A673 (cell line): Measurements from ENCODE around the gene RIPOR2. TPM values are rescaled to one million over a fixed set of nuclear protein-coding genes. Genes with fewer than 3 reads are reported as not detected.
A peak's percentile ranks its signal among the peaks of the same experiment; 100 is the strongest.

ENCODE experiments used
- BruUV-seq: library from RNA; stranded (reverse); fragments of 400-500 nt; replicated peaks from 2 replicates; lab custom pipeline; 2021; lab: Mats Ljungman, UMichigan
- CTCF ChIA-PET: fragments of 300-600 bp; sonication (Branson Sonifier 250); formaldehyde crosslinking; loops from one replicate; lab custom pipeline; 2022; ENCODE audit warnings: antibody characterized with exemption; lab: Charles Lee
- POLR2A ChIA-PET: fragments of 300-600 bp; sonication (Branson Sonifier 250); formaldehyde crosslinking; loops from one replicate; lab custom pipeline; 2022; ENCODE audit warnings: antibody characterized with exemption; ENCODE audit not compliant: low non-redundant PET; lab: Charles Lee
- DNase-seq: peaks from one replicate; pipeline ENCODE4 v3.0.0-alpha.2; 2015; ENCODE audit warnings: low spot score
- H3K27ac ChIP-seq: fragments of 200-600 bp; sonication (generic); 2 replicates; pipeline ENCODE4 v1.5.1; 2016; ENCODE audit warnings: mixed run types, low read depth, mild to moderate bottlenecking, mixed read lengths, antibody characterized with exemption, low read length; ENCODE audit not compliant: poor library complexity, severe bottlenecking
- H3K27me3 ChIP-seq: fragments of 200-600 bp; sonication (generic); replicated peaks from 2 replicates; pipeline ENCODE4 v1.6.1; 2017; ENCODE audit warnings: mixed run types, low read depth, mild to moderate bottlenecking, mixed read lengths, antibody characterized with exemption, low read length; ENCODE audit not compliant: insufficient read depth, poor library complexity
- H3K36me3 ChIP-seq: fragments of 200-600 bp; sonication (generic); 2 replicates; pipeline ENCODE4 v1.6.1; 2016; ENCODE audit warnings: mixed run types, mild to moderate bottlenecking, mixed read lengths, antibody characterized with exemption, low read length; ENCODE audit not compliant: insufficient read depth, poor library complexity, severe bottlenecking
- H3K4me1 ChIP-seq: fragments of 200-600 bp; sonication (generic); 2 replicates; pipeline ENCODE4 v1.6.1; 2017; ENCODE audit warnings: mixed run types, mild to moderate bottlenecking, mixed read lengths, antibody characterized with exemption, low read length; ENCODE audit not compliant: insufficient read depth, poor library complexity, severe bottlenecking
- H3K4me3 ChIP-seq: fragments of 200-600 bp; sonication (generic); 2 replicates; pipeline ENCODE4 v1.5.1; 2016; ENCODE audit warnings: low read depth, mixed run types, mild to moderate bottlenecking, mixed read lengths, low read length; ENCODE audit not compliant: poor library complexity, severe bottlenecking
- H3K9me3 ChIP-seq: fragments of 200-600 bp; sonication (generic); 2 replicates; pipeline ENCODE4 v1.6.1; 2016; ENCODE audit warnings: mixed run types, low read depth, mild to moderate bottlenecking, mixed read lengths, antibody characterized with exemption, low read length; ENCODE audit not compliant: poor library complexity, severe bottlenecking
- EZH2 ChIP-seq: fragments of 200-600 bp; sonication (generic); IDR thresholded peaks from 2 replicates; pipeline ENCODE4 v1.6.1; 2017; ENCODE audit warnings: borderline replicate concordance, low read depth, mild to moderate bottlenecking, mixed read lengths, antibody characterized with exemption, low read length; ENCODE audit not compliant: poor library complexity, severe bottlenecking
- intact Hi-C: fragments of 100-400 bp; cut with micrococcal nuclease; formaldehyde crosslinking; loops from one replicate; pipeline ENCODE4 v1.10.0; 2022; ENCODE audit not compliant: unreplicated experiment
- total RNA-seq: library from RNA; stranded (reverse); gene quantifications from 2 replicates; pipeline ENCODE4 v1.2.3, GENCODE V29; 2021
- TF ChIP-seq, protein P1 (sequence below): fragments of 300-800, 200-600 bp; sonication (generic); conservative IDR thresholded peaks from 2 replicates; pipeline ENCODE4 v1.5.1; 2017; ENCODE audit warnings: low read depth, mild to moderate bottlenecking, antibody characterized with exemption, low read length, moderate library complexity, mixed read lengths

The RIPOR2 gene
- total RNA-seq, 1 experiment from 2014 or later = 0.17 TPM

DNA sequence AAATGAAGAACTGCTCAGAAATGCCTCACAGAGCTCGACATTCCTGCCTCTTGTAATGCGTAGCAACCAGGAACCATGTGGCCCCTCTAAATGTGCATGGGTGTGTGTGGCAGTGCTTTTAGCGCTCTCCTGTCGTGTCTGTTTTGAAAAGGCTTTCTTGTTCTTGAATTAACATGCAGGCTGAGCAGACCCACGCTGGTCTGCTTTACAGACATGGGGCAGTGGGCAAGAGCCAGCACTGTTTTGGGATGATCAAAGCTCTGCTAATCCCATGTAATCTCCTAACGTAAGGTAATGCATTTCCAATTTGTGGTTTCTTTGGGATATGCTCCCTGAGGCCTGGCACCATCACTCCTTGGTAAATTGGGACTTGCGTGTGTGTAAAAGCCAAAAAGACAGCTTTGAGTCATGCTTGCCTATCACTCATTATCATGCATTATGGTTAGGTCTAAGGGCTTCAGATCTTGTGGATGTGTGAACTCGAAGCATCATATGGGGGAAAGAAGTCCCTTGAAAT is 11.8 kb downstream of the RIPOR2 start:
- H3K4me1 ChIP-seq = peaks cover 1% of the 10 kb centered on the region
- no TSS peak for BruUV-seq
- H3K9me3 ChIP-seq = no peaks in the 10 kb centered on the region
- H3K4me3 ChIP-seq = no peak overlapping the region
- intact Hi-C loops = no loop called here
- POLR2A ChIA-PET = no interaction called here
- H3K27me3 ChIP-seq = no peaks in the 10 kb centered on the region
- H3K27ac ChIP-seq = no peak overlapping the region
- TF ChIP-seq, protein P1, sequence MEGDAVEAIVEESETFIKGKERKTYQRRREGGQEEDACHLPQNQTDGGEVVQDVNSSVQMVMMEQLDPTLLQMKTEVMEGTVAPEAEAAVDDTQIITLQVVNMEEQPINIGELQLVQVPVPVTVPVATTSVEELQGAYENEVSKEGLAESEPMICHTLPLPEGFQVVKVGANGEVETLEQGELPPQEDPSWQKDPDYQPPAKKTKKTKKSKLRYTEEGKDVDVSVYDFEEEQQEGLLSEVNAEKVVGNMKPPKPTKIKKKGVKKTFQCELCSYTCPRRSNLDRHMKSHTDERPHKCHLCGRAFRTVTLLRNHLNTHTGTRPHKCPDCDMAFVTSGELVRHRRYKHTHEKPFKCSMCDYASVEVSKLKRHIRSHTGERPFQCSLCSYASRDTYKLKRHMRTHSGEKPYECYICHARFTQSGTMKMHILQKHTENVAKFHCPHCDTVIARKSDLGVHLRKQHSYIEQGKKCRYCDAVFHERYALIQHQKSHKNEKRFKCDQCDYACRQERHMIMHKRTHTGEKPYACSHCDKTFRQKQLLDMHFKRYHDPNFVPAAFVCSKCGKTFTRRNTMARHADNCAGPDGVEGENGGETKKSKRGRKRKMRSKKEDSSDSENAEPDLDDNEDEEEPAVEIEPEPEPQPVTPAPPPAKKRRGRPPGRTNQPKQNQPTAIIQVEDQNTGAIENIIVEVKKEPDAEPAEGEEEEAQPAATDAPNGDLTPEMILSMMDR = no peak
- no peak for TF ChIP-seq EZH2
- H3K36me3 ChIP-seq = no peaks in the 10 kb centered on the region
- no peak for DNase-seq
- CTCF ChIA-PET = interaction anchor here (0.5 kb wide), 1 partner anchor 13 kb away, joined by 4 read pairs; no protein-coding TSS in a partner anchor

DNA sequence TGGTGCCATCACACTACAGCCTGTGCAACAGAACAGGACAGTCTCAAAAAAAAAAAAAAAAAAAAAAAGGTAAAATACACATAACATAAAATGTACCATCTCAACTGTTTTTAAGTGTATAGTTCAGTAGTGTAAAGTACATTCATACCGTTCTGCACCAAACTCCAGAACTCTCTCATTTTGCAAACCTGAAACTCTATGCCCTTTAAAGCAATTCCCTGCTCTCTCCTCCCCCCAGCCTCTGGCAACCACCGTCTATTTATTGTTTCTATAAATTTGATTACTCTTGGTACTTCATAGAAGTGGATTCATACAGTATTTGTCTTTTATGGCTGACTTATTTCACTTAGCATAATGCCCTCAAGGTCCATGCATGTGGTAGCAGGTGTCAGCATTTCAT is 12.9 kb downstream of the RIPOR2 start:
- no peaks in the 10 kb centered on the region for H3K27me3 ChIP-seq
- H3K27ac ChIP-seq = no peak overlapping the region
- no peaks in the 10 kb centered on the region for H3K9me3 ChIP-seq
- no peak overlapping the region for H3K4me3 ChIP-seq
- H3K36me3 ChIP-seq = no peaks in the 10 kb centered on the region
- intact Hi-C loops = no loop called here
- no peak for DNase-seq
- BruUV-seq = no TSS peak
- ChIA-PET CTCF (no interaction called here), POLR2A (no interaction called here)
- peaks cover 7% of the 10 kb centered on the region for H3K4me1 ChIP-seq
- TF ChIP-seq EZH2 = no peak
- TF ChIP-seq, protein P1 = no peak

DNA sequence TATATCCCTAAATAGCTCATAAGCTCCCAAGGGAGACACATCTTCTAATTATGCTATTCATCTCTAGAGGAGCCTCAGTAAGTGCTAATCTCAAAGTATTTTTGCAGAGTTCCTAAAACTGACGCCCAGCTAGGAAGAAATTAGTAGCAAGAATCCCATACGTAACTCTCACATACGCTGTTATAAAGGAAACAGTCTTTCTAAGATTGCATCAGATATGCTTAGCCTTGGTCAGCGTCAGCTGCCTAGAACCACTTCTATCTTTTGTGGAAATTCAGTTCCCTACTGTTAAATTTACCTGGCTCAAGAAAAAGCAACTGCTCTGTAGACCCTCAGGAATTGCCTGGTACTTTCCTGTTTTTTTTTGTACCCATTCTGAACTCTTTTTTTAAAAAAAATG is 13.6 kb downstream of the RIPOR2 start:
- POLR2A ChIA-PET = no interaction called here
- H3K27ac ChIP-seq = no peak overlapping the region
- CTCF ChIA-PET = no interaction called here
- no peak for TF ChIP-seq EZH2
- TF ChIP-seq, protein P1 = no peak
- H3K4me3 ChIP-seq = no peak overlapping the region
- no peaks in the 10 kb centered on the region for H3K27me3 ChIP-seq
- no TSS peak for BruUV-seq
- DNase-seq = peak; percentile 18
- peaks cover 7% of the 10 kb centered on the region for H3K4me1 ChIP-seq
- no peaks in the 10 kb centered on the region for H3K9me3 ChIP-seq
- intact Hi-C loops = no loop called here
- H3K36me3 ChIP-seq = no peaks in the 10 kb centered on the region
